Measurements from ENCODE around the gene GP1BB.

GRCh38 chr22:19681863-19682245 is 41.5 kb upstream of the GP1BB start:
- TF ChIP-seq POLR2A (IDR thresholded peaks at IDR 0.05; ENCODE audit: low read length) (no peak), GATA1 (IDR thresholded peaks at IDR 0.05; ENCODE audit: low read depth, low read length) (no peak)
